ENCODE measurements around the gene LAMA3. TPM values are rescaled to one million over a fixed set of nuclear protein-coding genes. Genes with fewer than 3 reads are reported as not detected.
A peak's percentile ranks its signal among the peaks of the same experiment; 100 is the strongest.

LAMA3 gene
- total RNA-seq, 1 donor from 2014 or later: 40.1 TPM

GRCh38 chr18:23977103-23977502 is 287.9 kb downstream of the LAMA3 start:
- no peak for ATAC-seq

GRCh38 chr18:23977719-23978483 is 288.6 kb downstream of the LAMA3 start:
- no peak for ATAC-seq

- ATAC-seq: no peak
Observed at GRCh38 chr18:23981369-23981980, 292.2 kb downstream of the LAMA3 start.

GRCh38 chr18:23982155-23983079 is 293.2 kb downstream of the LAMA3 start:
- ATAC-seq: peak; percentile 43

- no peak for ATAC-seq
Observed at GRCh38 chr18:23983112-23983511, 293.9 kb downstream of the LAMA3 start.

- ATAC-seq: no peak
Observed at GRCh38 chr18:23986600-23987359, 297.5 kb downstream of the LAMA3 start.

- no peak for ATAC-seq
Observed at GRCh38 chr18:23990474-23991410, 301.5 kb downstream of the LAMA3 start.

GRCh38 chr18:23992089-23992940 is 303.1 kb downstream of the LAMA3 start:
- peak; percentile 80 for ATAC-seq

GRCh38 chr18:23992941-23993280 is 303.7 kb downstream of the LAMA3 start:
- ATAC-seq: no peak

- ATAC-seq: peak; percentile 41
Observed at GRCh38 chr18:23994361-23994902, 305.2 kb downstream of the LAMA3 start.

GRCh38 chr18:23995180-23995579 is 305.9 kb downstream of the LAMA3 start:
- no peak for ATAC-seq

- ATAC-seq: no peak
Observed at GRCh38 chr18:23998018-23998417, 308.8 kb downstream of the LAMA3 start.

GRCh38 chr18:23998820-23999219 is 309.6 kb downstream of the LAMA3 start:
- peak; percentile 92 for ATAC-seq

- ATAC-seq: no peak
Observed at GRCh38 chr18:24000613-24001490, 311.6 kb downstream of the LAMA3 start.

GRCh38 chr18:24002479-24002878 is 313.2 kb downstream of the LAMA3 start:
- no peak for ATAC-seq

- ATAC-seq: no peak
Observed at GRCh38 chr18:24003288-24003687, 314.0 kb downstream of the LAMA3 start.

GRCh38 chr18:24003903-24004640 is 314.8 kb downstream of the LAMA3 start:
- ATAC-seq: no peak

Data from esophagus mucosa (tissue), 1 donor.